GM10248 (cell line): ENCODE data around the gene GP1BB.

Experiments
- CTCF ChIA-PET: fragments of 300-600 bp; sonication (Branson Sonifier 250); formaldehyde crosslinking; extraction: SDS; loops from one replicate; lab custom pipeline; 2021; ENCODE audit warnings: antibody characterized with exemption; lab: Yijun Ruan, JAX
- POLR2A ChIA-PET: fragments of 350-650 bp; sonication (Branson Sonifier 250); formaldehyde crosslinking; extraction: SDS; loops from one replicate; lab custom pipeline; 2020; ENCODE audit warnings: antibody characterized with exemption; lab: Yijun Ruan, JAX
- DNase-seq: peaks from one replicate; pipeline ENCODE4 v3.0.0; 2012; ENCODE audit errors: extremely low spot score
- CTCF ChIP-seq: IDR thresholded peaks from 2 replicates; pipeline ENCODE4 v1.5.1; 2012; ENCODE audit warnings: mild to moderate bottlenecking, low read depth; ENCODE audit errors: extremely low read depth, missing control alignments, control extremely low read depth

The GP1BB gene

DNA sequence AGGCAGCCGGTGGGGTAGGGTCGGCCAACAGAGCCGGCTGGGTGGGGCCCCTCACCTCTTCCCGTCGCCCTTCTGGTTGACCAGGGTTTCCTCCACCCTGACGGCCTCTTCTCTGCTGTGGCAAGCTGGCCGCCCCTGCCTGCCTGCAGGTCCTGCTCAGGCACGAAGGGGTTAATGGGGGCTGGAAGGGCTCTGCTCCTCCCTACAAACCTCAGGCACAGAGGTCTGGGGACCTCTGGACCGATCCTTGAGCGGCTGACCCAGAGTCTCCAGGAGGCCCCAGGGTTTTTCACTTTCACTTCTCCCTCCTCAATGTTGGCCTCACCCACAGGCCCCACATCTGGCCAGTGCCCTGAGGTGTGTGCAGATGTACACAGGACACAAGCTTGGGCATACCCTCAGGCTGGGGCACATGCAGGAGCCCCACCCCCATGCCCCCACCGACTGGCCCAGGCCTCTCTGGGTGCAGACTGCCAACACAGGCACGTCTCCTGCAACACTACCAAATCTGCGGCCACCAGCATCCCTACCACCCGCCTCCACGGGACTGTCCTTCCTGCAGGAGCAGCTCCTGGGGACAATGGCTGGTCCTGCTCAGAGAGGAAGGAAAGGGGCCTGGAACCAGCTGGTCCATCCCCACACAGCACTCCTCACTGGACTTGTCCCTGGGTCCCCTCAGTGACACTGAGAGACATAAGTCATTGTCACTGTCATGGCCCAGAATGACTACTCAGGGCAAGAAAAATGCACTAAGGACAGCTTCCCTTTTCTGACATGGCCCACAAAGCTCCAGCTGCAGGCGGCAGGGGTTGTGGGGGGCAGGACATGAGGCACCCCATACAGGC, 34.0 kb downstream of the GP1BB start:
- TF ChIP-seq CTCF, result no peak
- DNase-seq, result no peak
- POLR2A ChIA-PET, result no interaction called here
- CTCF ChIA-PET, result interaction anchor here (0.9 to 1.8 kb wide), 8 partner anchors 9 to 191 kb away, joined by 3 to 25 read pairs (median 5); no protein-coding TSS in a partner anchor

GRCh38 chr22:19757985-19758895, 34.9 kb downstream of the GP1BB start:
- POLR2A ChIA-PET, result no interaction called here

DNA sequence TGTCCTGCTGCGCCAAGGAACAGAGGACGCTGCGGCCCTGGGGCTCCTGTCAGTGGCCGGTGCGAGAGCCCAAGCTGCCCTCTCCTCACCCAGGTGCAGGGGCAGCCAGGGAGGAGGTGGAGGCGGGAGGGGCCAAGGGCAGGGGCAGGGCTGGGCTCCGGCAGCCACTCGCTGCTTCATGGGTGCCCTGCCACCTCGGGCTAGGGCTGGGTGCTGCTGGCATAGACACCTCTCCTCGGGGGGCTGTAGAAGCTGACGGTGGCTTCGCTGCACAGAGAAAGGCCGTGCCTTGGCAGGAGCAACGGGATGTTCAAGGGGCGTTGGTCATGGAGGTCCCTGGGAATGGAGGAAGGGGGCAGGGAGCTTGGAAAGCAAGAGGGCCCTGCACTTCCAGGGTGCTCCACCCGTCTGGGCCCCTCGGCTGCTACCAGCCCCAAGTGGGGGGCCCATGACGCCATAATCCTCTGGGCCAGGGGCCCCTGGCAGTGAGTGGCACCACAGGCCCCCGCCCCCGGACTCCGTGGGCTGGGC, 35.6 kb downstream of the GP1BB start:
- TF ChIP-seq CTCF, result no peak
- ChIA-PET POLR2A (no interaction called here), CTCF (no interaction called here)
- DNase-seq, result no peak

More at GRCh38 chr22:19757985-19758895, 34.9 kb downstream of the GP1BB start:
- no peak for TF ChIP-seq CTCF
- CTCF ChIA-PET, result interaction anchor here (0.9 to 1.5 kb wide), 2 partner anchors 10 to 152 kb away, joined by 4 read pairs; no protein-coding TSS in a partner anchor
- no peak for DNase-seq

- TF ChIP-seq CTCF, result no peak
- DNase-seq, result no peak
- CTCF ChIA-PET, result no interaction called here
Measured at GRCh38 chr22:19759427-19760057, 36.2 kb downstream of the GP1BB start.

GRCh38 chr22:19760058-19760950, 37.0 kb downstream of the GP1BB start, which contains the start of gene TBX1:
TSS of gene TBX1 (plus strand) at chr22:19760778. CDS start at chr22:19760844, 66 bp downstream.
- CTCF ChIA-PET, result no interaction called here
- POLR2A ChIA-PET, result no interaction called here
- no peak for TF ChIP-seq CTCF
- DNase-seq, result no peak

More at GRCh38 chr22:19759427-19760057, 36.2 kb downstream of the GP1BB start:
- POLR2A ChIA-PET, result no interaction called here
